ENCODE data around the gene GBP5. TPM values are rescaled to one million over a fixed set of nuclear protein-coding genes. Genes with fewer than 3 reads are reported as not detected.
A peak's percentile ranks its signal among the peaks of the same experiment; 100 is the strongest.
"Not testable (repeated sequence)": the region's sequence is repeated elsewhere in the genome, so short reads cannot be mapped to it uniquely, and the experiment has no call there.

Gene GBP5
- polyA plus RNA-seq, 3 donors from 2014 or later = 74.4 to 212 (median 90.8) TPM

DNA sequence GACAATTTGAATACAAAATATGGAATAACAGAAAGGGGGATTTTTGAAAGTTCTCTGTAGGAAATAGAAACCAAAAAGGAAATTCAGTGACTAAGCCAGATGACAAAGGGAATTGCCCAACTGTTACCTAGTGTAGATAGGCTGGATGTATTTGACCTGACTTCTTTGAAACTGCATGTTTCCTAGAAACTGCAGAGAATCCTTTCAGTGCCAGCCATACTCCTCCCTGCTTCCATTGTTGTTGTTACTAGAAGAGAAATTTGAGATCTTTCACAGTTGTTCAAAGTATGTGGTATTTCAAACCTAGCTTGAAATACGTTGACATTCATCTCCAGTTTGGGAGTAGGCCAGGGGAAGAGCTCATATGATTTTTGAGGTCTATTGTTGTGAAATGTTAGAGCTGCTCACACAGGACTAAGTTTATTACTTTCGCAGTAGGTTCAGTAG is 1.8 kb upstream of the GBP5 start:
- H3K27ac Mint-ChIP-seq = peak overlapping the region; percentile 82 to 97 (median 88)
- peaks cover 0 to 5% (median 3%) of the 10 kb centered on the region in 6 donors for H3K9me3 Mint-ChIP-seq
- DNase-seq = peak in 1 of 3 donors; percentile 34
- peaks cover 8 to 27% (median 8%) of the 10 kb centered on the region in 3 donors for H3K36me3 Mint-ChIP-seq
- H3K27me3 Mint-ChIP-seq (ENCODE audit: low read depth in 3 of 3) = peaks cover 7 to 12% (median 11%) of the 10 kb centered on the region in 3 donors
- H3K4me3 Mint-ChIP-seq = peak overlapping the region; percentile 61 to 86 (median 75)
- peaks cover 49 to 84% of the 10 kb centered on the region in 2 donors for H3K4me1 Mint-ChIP-seq

DNA sequence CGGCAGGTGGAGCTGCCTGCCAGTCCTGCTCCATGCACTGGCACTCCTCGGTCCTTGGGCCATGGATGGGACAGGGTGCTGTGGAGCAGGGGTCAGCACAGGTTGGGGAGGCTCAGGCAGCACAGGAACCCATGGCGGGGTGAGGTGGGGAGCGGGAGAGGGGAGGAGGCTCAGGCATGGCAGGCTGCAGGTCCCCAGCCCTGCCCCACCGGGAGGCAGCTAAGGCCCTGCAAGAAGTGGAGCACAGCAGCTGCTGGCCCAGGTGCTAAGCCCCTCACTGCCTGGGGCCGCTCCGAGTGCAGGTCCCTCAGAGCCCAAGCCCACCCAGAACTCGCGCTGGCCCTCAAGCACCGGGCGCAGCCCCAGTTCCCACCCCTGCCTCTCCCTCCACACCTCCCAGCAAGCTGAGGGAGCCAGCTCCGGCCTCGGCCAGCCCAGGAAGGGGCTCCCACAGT is 691 bp upstream of the GBP5 start:
- H3K27me3 Mint-ChIP-seq (ENCODE audit: low read depth in 3 of 3) = peaks cover 6 to 9% (median 7%) of the 10 kb centered on the region in 3 donors
- peak overlapping the region; percentile 91 to 100 (median 100) for H3K4me3 Mint-ChIP-seq
- peak overlapping the region; percentile 90 to 97 (median 96) for H3K27ac Mint-ChIP-seq
- peaks cover 0 to 5% (median 3%) of the 10 kb centered on the region in 6 donors for H3K9me3 Mint-ChIP-seq
- no peak for DNase-seq
- H3K36me3 Mint-ChIP-seq = peaks cover 13 to 37% (median 18%) of the 10 kb centered on the region in 3 donors
- peaks cover 50 to 84% of the 10 kb centered on the region in 2 donors for H3K4me1 Mint-ChIP-seq

DNA sequence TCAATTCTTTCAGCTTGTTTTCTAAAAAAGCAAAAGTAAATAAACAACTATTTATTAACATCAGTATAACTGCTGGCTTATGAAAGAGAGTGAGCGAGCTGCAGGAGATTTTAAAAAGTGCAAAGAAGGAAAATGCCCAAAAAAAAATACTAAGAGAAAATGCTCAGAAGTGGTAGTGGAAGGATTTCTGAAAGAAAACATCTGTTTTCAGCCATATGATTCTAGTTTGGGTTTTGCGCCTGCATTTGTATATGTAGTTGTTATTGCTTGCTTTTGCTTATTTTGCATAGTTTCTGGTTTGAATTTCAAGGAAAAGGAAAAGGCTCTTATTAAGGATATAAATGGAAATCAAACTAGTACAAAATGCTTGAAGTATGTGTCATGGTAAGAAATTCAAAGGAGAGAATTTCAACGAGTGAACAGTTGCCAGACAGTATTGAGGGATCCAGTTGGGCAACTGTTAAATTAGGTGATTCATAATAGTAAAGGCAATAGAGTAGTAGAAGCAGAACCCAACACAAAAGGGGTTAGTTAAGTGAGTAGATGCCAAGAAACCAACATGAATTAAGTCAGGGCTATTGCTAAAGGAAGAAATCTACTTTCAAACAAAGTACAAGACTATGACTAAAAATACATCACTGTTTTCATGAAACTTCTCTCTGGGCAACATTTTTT is 1.2 kb downstream of the GBP5 start:
- no peak for DNase-seq
- Mint-ChIP-seq H3K9me3 (peaks cover 0 to 5% (median 3%) of the 10 kb centered on the region in 6 donors), H3K4me1 (peaks cover 56 to 84% of the 10 kb centered on the region in 2 donors), H3K4me3 (peak overlapping the region; percentile 91 to 100 (median 100)), H3K27me3 (ENCODE audit: low read depth in 3 of 3) (peaks cover 6 to 9% (median 7%) of the 10 kb centered on the region in 3 donors), H3K36me3 (peaks cover 18 to 51% (median 34%) of the 10 kb centered on the region in 3 donors), H3K27ac (peak overlapping the region; percentile 90 to 97 (median 96))

DNA sequence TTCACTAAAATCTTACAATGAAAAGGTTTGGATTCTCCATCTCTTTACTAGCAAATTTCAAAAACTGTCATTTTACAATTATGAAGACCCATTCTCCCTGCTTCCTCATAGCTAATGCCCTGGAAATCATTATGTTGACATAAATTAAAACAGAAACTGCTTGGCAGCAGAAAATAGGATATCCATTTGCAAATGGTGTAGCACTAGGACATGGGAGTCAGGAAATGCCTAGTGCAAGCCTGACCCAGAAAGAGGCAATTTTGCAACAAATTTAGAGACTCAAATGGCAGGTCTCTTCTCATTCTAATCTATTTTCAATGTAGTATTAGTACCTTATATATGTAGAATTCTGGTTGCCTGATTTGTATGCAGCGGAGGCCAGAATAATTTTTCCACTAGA is 2.2 kb downstream of the GBP5 start:
- Mint-ChIP-seq H3K27ac (peak overlapping the region; percentile 89 to 97 (median 94)), H3K36me3 (peaks cover 29 to 60% (median 43%) of the 10 kb centered on the region in 3 donors), H3K27me3 (ENCODE audit: low read depth in 3 of 3) (peaks cover 6 to 8% (median 7%) of the 10 kb centered on the region in 3 donors), H3K4me3 (peak overlapping the region; percentile 91 to 100 (median 100)), H3K4me1 (peaks cover 64 to 84% of the 10 kb centered on the region in 2 donors), H3K9me3 (peaks cover 0 to 5% (median 3%) of the 10 kb centered on the region in 6 donors)
- no peak for DNase-seq

DNA sequence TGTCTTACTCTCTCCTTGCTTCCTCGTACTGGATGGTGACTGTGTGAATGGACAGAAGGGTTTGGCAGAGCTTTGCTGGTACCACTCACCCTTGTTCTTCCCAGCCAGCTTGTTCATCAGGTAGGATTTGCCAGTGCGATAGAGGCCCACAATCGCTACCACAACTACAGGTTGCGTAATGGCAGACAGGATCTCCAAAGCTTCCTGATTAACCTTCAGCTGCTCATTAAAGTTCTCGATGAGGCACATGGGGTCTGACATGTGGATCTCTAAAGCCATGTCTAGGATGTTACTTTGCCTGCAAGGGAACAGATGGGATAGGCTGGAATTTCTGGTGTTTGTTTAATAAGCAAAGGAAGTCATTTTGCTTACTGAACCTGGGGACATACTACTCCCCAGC is 3.4 kb downstream of the GBP5 start:
- H3K36me3 Mint-ChIP-seq = peaks cover 34 to 67% (median 50%) of the 10 kb centered on the region in 3 donors
- H3K4me1 Mint-ChIP-seq = peaks cover 61 to 84% of the 10 kb centered on the region in 2 donors
- H3K9me3 Mint-ChIP-seq = peaks cover 0 to 5% (median 3%) of the 10 kb centered on the region in 6 donors
- peak overlapping the region; percentile 91 to 100 (median 100) for H3K4me3 Mint-ChIP-seq
- H3K27ac Mint-ChIP-seq = peak overlapping the region; percentile 87 to 97 (median 92)
- DNase-seq = no peak
- H3K27me3 Mint-ChIP-seq (ENCODE audit: low read depth in 3 of 3) = peaks cover 5 to 8% (median 5%) of the 10 kb centered on the region in 3 donors

DNA sequence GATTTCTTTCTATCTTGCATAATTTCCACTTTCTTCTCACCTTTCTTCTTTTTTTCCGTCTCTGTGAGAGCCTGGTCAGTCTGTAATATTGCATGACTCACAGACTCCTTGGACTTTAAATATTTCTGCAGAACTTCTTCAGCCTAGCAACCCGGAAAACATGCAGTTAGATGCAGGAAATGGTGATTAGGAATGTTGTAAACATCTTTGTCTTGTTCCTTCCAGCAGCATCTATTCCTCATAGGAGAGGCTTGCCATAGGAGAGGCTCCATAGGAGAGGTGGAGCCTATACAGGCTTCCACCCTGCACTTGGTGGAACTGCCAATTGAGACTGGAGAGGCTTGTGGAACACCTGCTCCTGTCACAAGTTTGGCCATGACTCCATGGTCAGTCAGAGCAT is 10.0 kb downstream of the GBP5 start:
- Mint-ChIP-seq H3K36me3 (peaks cover 41 to 67% (median 59%) of the 10 kb centered on the region in 3 donors), H3K4me3 (peak overlapping the region; percentile 76 to 88 (median 81)), H3K9me3 (no peaks in the 10 kb centered on the region), H3K4me1 (peaks cover 81 to 97% of the 10 kb centered on the region in 2 donors), H3K27ac (peak overlapping the region; percentile 88 to 97 (median 92)), H3K27me3 (ENCODE audit: low read depth in 3 of 3) (peaks cover 3 to 8% (median 4%) of the 10 kb centered on the region in 3 donors)
- DNase-seq = no peak

DNA sequence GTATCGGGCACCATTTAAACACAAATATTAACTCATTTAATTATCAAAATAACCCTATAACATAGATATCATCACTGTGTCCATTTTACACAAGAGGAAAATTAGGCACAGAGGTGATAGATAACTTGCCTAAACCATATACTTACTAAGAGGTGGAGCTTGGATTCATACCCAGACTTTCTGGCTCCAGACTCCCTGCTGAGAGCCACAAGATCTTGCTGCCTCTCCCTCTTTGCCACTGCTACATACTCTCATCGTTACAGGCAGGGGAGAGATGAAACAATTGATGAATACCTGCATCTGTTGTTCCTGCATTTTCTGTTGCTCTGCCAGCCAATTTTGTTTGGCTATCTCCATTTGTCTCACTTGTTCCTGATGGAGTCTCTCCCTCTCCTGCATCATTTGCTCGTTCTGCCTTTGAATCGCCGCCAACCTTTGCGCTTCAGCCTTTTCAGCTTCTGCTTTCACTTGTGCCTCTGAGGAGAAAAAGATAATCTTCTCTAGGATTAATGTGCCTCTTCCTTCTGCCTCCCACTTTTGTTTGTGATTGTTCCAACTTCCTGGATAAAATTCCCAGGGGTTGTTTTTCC is 10.6 kb downstream of the GBP5 start:
- peak overlapping the region; percentile 88 to 97 (median 92) for H3K27ac Mint-ChIP-seq
- peak overlapping the region; percentile 76 to 88 (median 81) for H3K4me3 Mint-ChIP-seq
- H3K27me3 Mint-ChIP-seq (ENCODE audit: low read depth in 3 of 3) = peaks cover 3 to 8% (median 4%) of the 10 kb centered on the region in 3 donors
- peaks cover 80 to 97% of the 10 kb centered on the region in 2 donors for H3K4me1 Mint-ChIP-seq
- H3K36me3 Mint-ChIP-seq = peaks cover 40 to 64% (median 57%) of the 10 kb centered on the region in 3 donors
- no peaks in the 10 kb centered on the region for H3K9me3 Mint-ChIP-seq
- DNase-seq = no peak

DNA sequence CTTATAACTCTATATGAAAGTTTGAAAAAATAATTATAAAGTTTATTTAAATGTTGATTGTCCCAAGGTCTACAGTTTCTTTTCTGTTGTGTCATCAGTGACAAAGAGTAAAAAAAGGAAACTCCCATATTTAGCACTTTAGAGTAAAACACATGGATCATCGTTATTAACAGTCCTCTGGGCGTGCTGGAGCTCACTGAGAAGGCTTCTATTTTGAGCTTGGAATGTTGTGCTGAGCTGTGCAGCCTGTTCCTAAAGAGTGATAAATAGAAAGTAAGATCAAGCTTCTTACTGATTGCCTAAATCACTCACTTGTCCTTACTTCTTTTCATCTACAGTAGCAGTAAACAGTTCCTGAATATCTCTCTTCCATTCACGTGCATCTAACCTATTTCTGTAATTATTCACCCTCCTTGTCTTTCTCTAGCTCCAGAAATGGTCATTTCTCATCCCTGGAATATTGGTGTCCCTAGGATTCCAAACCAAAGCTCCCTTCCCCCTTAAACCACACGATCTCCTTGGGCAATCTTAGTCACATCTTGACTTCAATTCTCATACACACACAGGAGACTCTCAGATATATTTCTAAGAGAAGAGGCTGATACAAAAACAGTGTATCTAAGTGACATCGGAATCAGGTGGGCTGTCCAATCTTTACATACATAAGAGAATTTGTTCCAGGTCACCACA is 11.9 kb downstream of the GBP5 start:
- peaks cover 3 to 8% (median 4%) of the 10 kb centered on the region in 3 donors for H3K27me3 Mint-ChIP-seq (ENCODE audit: low read depth in 3 of 3)
- H3K4me1 Mint-ChIP-seq = peaks cover 75 to 97% of the 10 kb centered on the region in 2 donors
- DNase-seq = no peak
- no peaks in the 10 kb centered on the region for H3K9me3 Mint-ChIP-seq
- peaks cover 32 to 57% (median 49%) of the 10 kb centered on the region in 3 donors for H3K36me3 Mint-ChIP-seq
- H3K4me3 Mint-ChIP-seq = peak overlapping the region; percentile 76 to 88 (median 81)
- H3K27ac Mint-ChIP-seq = peak overlapping the region; percentile 88 to 97 (median 92)

DNA sequence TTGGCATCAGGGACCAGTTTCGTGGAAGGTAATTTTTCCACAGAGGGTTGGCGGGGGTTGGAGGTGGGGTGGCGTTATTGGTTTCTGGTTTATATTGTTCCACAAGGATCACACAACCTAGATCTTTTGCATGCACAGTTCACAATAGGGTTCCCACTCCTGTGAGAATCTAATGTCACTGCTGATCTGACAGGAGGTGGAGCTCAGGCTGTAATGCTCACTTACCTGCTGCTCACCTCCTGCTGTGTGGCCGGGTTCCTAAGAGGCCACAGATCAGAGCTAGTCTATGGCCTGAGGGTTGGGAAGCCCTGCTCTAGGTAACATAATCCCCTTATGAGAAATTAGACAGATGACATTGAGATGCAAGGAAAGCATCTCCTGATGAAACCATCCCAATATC is 12.6 kb downstream of the GBP5 start:
- DNase-seq = no peak
- Mint-ChIP-seq H3K36me3 (peaks cover 32 to 60% (median 47%) of the 10 kb centered on the region in 3 donors), H3K4me3 (peak overlapping the region; percentile 76 to 88 (median 83))

DNA sequence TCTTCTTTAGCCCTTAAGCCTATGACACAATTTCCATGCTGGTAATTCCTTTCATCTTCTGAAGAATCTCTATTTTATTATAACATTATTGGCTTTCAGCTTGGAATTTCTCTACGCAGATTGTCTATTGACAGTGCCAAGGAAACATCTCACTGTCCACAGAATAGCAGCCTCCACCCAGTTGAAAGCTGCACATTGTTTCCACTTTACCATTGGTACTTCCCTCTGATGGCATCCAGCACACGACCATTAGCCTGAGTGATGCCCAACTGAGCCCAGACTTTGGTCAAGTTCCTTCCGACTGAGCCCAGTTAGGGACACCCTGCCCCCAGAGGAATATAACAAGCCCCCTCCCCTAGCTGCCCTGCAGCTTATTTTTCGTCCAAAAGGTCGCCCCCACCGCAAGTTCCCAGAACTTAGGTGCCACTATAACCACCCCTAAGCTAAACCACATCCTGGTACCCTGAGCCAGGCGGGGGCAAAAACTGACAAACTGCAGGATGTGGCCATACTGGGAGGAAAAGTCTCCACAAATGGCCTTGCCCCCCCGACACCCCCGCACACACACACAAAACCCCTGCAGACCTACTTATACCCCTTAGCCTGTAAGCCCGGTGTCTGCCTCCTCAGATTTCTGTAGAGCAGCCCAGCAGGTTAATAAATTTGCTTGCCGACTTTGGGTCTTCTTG is 13.2 kb downstream of the GBP5 start:
- Mint-ChIP-seq H3K36me3 (peaks cover 33 to 60% (median 42%) of the 10 kb centered on the region in 3 donors), H3K9me3 (no peaks in the 10 kb centered on the region), H3K27ac (peak overlapping the region; percentile 84 to 97 (median 92)), H3K4me1 (peaks cover 72 to 97% of the 10 kb centered on the region in 2 donors), H3K4me3 (peak overlapping the region; percentile 76 to 88 (median 83)), H3K27me3 (ENCODE audit: low read depth in 3 of 3) (peaks cover 3 to 8% (median 4%) of the 10 kb centered on the region in 3 donors)
- peak; percentile 74 to 79 (median 76) for DNase-seq

More for the DNA sequence above, 12.6 kb downstream of the GBP5 start:
- Mint-ChIP-seq H3K4me1 (peaks cover 74 to 97% of the 10 kb centered on the region in 2 donors), H3K27me3 (ENCODE audit: low read depth in 3 of 3) (peaks cover 3 to 8% (median 4%) of the 10 kb centered on the region in 3 donors), H3K9me3 (no peaks in the 10 kb centered on the region), H3K27ac (peak overlapping the region; percentile 84 to 97 (median 92))

DNA sequence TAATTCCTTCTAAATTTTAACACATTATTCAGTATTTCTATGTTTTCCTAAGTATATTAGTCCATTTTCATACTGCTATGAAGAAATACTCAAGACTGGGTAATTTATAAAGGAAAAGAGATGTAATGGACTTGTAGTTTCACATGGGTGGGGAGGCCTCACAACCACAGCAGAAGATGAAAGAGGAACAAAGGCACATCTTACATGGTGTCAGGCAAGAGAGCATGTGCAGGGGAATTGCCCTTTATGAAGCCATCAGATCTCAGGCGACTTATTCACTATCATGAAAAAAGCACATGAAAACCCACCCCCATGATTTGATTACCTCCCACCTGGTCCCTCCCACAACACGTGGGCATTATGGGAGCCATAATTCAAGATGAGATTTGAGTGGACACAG is 15.6 kb downstream of the GBP5 start:
- Mint-ChIP-seq H3K4me3 (peak overlapping the region; percentile 20 to 74 (median 38)), H3K27ac (peak overlapping the region; percentile 65 to 91 (median 91)), H3K36me3 (peaks cover 33 to 59% (median 43%) of the 10 kb centered on the region in 3 donors), H3K27me3 (ENCODE audit: low read depth in 3 of 3) (peaks cover 3 to 10% (median 4%) of the 10 kb centered on the region in 3 donors), H3K4me1 (peaks cover 62 to 94% of the 10 kb centered on the region in 2 donors), H3K9me3 (peaks cover 0 to 1% (median 0%) of the 10 kb centered on the region in 6 donors)
- no peak for DNase-seq

DNA sequence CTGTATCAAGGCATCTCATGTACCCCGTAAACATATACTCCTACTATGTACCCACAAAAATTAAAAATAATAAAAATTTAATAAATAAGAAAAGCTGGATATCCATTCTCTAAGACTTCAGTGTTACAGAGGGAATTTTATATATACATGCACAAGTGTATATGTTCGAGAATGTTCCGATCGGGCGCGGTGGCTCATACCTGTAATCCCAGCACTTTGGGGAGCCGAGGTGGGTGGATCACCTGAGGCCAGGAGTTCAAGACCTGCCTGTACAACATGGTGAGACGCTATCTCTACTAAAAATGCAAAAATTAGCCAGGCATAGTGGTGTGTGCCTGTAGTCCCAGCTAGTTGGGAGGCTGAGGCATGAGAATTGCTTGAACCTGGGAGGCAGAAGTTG is 17.1 kb downstream of the GBP5 start:
- DNase-seq; H3K27me3 Mint-ChIP-seq (ENCODE audit: low read depth in 3 of 3); H3K9me3 Mint-ChIP-seq: not testable (repeated sequence)
- Mint-ChIP-seq H3K36me3 (peaks cover 26 to 54% (median 39%) of the 10 kb centered on the region in 3 donors), H3K4me1 (peaks cover 60 to 94% of the 10 kb centered on the region in 2 donors), H3K4me3 (peak overlapping the region in 1 of 5 donors; percentile 19), H3K27ac (peak overlapping the region in 5 of 6 donors; percentile 12 to 71 (median 50))

All from immature natural killer cell (primary cell).